HCT116 (cell line): Measurements from ENCODE around the gene MRPL18. TPM values are rescaled to one million over a fixed set of nuclear protein-coding genes. Genes with fewer than 3 reads are reported as not detected.

Source experiments
- ATAC-seq: fragments of 200-7000 bp; cut with Tn5 transposase; 2 replicates; pipeline ENCODE4 v1.9.1; 2020; ENCODE audit warnings: mild to moderate bottlenecking, moderate library complexity
- BruUV-seq: library from RNA; stranded (reverse); fragments of 400-500 nt; replicated peaks from 2 replicates; lab custom pipeline; 2021; lab: Mats Ljungman, UMichigan
- CTCF ChIA-PET: fragments of 300-600 bp; sonication (Branson Sonifier 250); formaldehyde crosslinking; loops from one replicate; lab custom pipeline; 2021; ENCODE audit warnings: antibody characterized with exemption; lab: Charles Lee
- POLR2A ChIA-PET: fragments of 300-600, 350-600 bp; sonication (Branson Sonifier 250); formaldehyde crosslinking; loops from one replicate; lab custom pipeline; 2021; ENCODE audit warnings: antibody characterized with exemption; lab: Charles Lee
- RAD21 ChIA-PET, 2 experiments: fragments of 300-600 bp; sonication (Branson Sonifier 250); formaldehyde crosslinking; loops; one replicate each; lab custom pipeline; 2023; ENCODE audit warnings: low total read pairs in 2 of 2; ENCODE audit not compliant: uncharacterized antibody in 2 of 2, unreplicated experiment in 2 of 2, low non-redundant PET in 1 of 2; lab: Charles Lee
- DNase-seq: peaks from one replicate; pipeline ENCODE4 v3.0.0-alpha.2; 2010; ENCODE audit warnings: low read depth, low spot score
- H2AFZ ChIP-seq: fragments of 200-600 bp; shearing (Covaris generic), sonication (generic); 2 replicates; pipeline ENCODE4 v1.6.1; 2017; ENCODE audit warnings: low read depth, mixed run types, mixed read lengths, antibody characterized with exemption, low read length; ENCODE audit not compliant: poor library complexity, severe bottlenecking
- H3K27ac ChIP-seq: 2 replicates; pipeline ENCODE4 v1.5.1; 2012; ENCODE audit warnings: low read depth, low read length
- H3K27me3 ChIP-seq: fragments of 200-600 bp; sonication (generic); 2 replicates; pipeline ENCODE4 v1.6.1; 2016; ENCODE audit warnings: mixed run types, low read length, mixed read lengths; ENCODE audit not compliant: insufficient read depth
- H3K36me3 ChIP-seq, 2 experiments: fragments of 200-500 bp in 1 of 2; fragments of 200-600 bp in 1 of 2; sonication (Bioruptor generic) in 1 of 2; sonication (generic) in 1 of 2; 2 replicates each; pipeline versions ENCODE4 v1.5.1 to v1.6.1; 2014 to 2016; ENCODE audit warnings: low read length in 2 of 2, inconsistent platforms in 1 of 2, mixed read lengths in 1 of 2, mixed run types in 1 of 2; ENCODE audit not compliant: insufficient read depth in 2 of 2, control insufficient read depth in 1 of 2
- H3K4me1 ChIP-seq, 2 experiments: fragments of 200-600 bp in 1 of 2; sonication (generic) in 1 of 2; 2 replicates each; pipeline versions ENCODE4 v1.5.1 to v1.6.1; 2012 to 2017; ENCODE audit warnings: low read length in 2 of 2, inconsistent platforms in 1 of 2, mild to moderate bottlenecking in 1 of 2, mixed read lengths in 1 of 2, mixed run types in 1 of 2, moderate library complexity in 1 of 2; ENCODE audit not compliant: insufficient read depth in 2 of 2, control insufficient read depth in 1 of 2
- H3K4me2 ChIP-seq: fragments of 200-600 bp; sonication (generic); 2 replicates; pipeline ENCODE4 v1.6.1; 2017; ENCODE audit warnings: mixed run types, low read length, mixed read lengths
- H3K4me3 ChIP-seq, 2 experiments: fragments of 200-600 bp in 1 of 2; sonication (generic) in 1 of 2; replicated peaks in 1 of 2; 2 replicates each; pipeline ENCODE4 v1.5.1; 2011 to 2016; ENCODE audit warnings: low read length in 2 of 2, control low read depth in 1 of 2, low read depth in 1 of 2, mild to moderate bottlenecking in 1 of 2, mixed read lengths in 1 of 2, mixed run types in 1 of 2
- H3K79me2 ChIP-seq: fragments of 200-600 bp; sonication (generic); 2 replicates; pipeline ENCODE4 v1.6.1; 2017; ENCODE audit warnings: mild to moderate bottlenecking, mixed run types, low read length, moderate library complexity, mixed read lengths; ENCODE audit not compliant: insufficient read depth
- H3K9ac ChIP-seq: fragments of 200-600 bp; sonication (generic); 2 replicates; pipeline ENCODE4 v1.6.1; 2016; ENCODE audit warnings: low read length, mixed read lengths
- H3K9me2 ChIP-seq: fragments of 200-600 bp; sonication (generic), shearing (Covaris generic); 2 replicates; pipeline ENCODE4 v1.6.1; 2017; ENCODE audit warnings: mixed run types, mild to moderate bottlenecking, moderate library complexity; ENCODE audit not compliant: insufficient read depth
- H3K9me3 ChIP-seq, 2 experiments: fragments of 200-500 bp in 1 of 2; fragments of 200-600 bp in 1 of 2; sonication (Bioruptor generic) in 1 of 2; sonication (generic) in 1 of 2; 2 replicates each; pipeline ENCODE4 v1.6.1; 2014 to 2017; ENCODE audit warnings: low read length in 2 of 2, mixed read lengths in 2 of 2, inconsistent platforms in 1 of 2, low read depth in 1 of 2, mild to moderate bottlenecking in 1 of 2, mixed run types in 1 of 2, moderate library complexity in 1 of 2; ENCODE audit not compliant: control insufficient read depth in 1 of 2, insufficient read depth in 1 of 2
- H4K20me1 ChIP-seq: fragments of 200-600 bp; sonication (generic), shearing (Covaris generic); 2 replicates; pipeline ENCODE4 v1.6.1; 2017; ENCODE audit warnings: mixed run types, mild to moderate bottlenecking, moderate library complexity; ENCODE audit not compliant: insufficient read depth
- CBX3 ChIP-seq: IDR thresholded peaks from 2 replicates; pipeline ENCODE4 v1.6.1; 2012; ENCODE audit warnings: low read depth
- CEBPB ChIP-seq: IDR thresholded peaks from 2 replicates; pipeline ENCODE4 v1.6.1; 2012; ENCODE audit warnings: low read depth
- EGR1 ChIP-seq: IDR thresholded peaks from 2 replicates; pipeline ENCODE4 v1.6.1; 2012; ENCODE audit warnings: low read depth
- ELF1 ChIP-seq: IDR thresholded peaks from 2 replicates; pipeline ENCODE4 v1.6.1; 2012; ENCODE audit warnings: low read depth, borderline replicate concordance
- EZH2 ChIP-seq: fragments of 200-600 bp; sonication (generic); IDR thresholded peaks from 2 replicates; pipeline ENCODE4 v1.6.1; 2017; ENCODE audit warnings: antibody characterized with exemption, mixed run types
- FOSL1 ChIP-seq: IDR thresholded peaks from 2 replicates; pipeline ENCODE4 v1.6.1; 2012; ENCODE audit warnings: low read depth
- JUND ChIP-seq: IDR thresholded peaks from 2 replicates; pipeline ENCODE4 v1.6.1; 2012
- POLR2A ChIP-seq: IDR thresholded peaks from 2 replicates; pipeline ENCODE4 v1.7.0; 2011; ENCODE audit warnings: borderline replicate concordance; ENCODE audit not compliant: insufficient read depth, insufficient read length; ENCODE audit errors: extremely low read depth
- POLR2AphosphoS5 ChIP-seq: IDR thresholded peaks from 2 replicates; pipeline ENCODE4 v1.6.1; 2011; ENCODE audit warnings: mild to moderate bottlenecking, low read depth, low read length, moderate library complexity
- RAD21 ChIP-seq: IDR thresholded peaks from 2 replicates; pipeline ENCODE4 v1.6.1; 2012; ENCODE audit warnings: low read depth, mild to moderate bottlenecking
- SIN3A ChIP-seq: IDR thresholded peaks from 2 replicates; pipeline ENCODE4 v1.6.1; 2012; ENCODE audit warnings: low read depth
- SP1 ChIP-seq: IDR thresholded peaks from 2 replicates; pipeline ENCODE4 v1.6.1; 2012; ENCODE audit warnings: low read depth
- SRF ChIP-seq: IDR thresholded peaks from 2 replicates; pipeline ENCODE4 v1.6.1; 2012; ENCODE audit warnings: low read depth
- TCF7L2 ChIP-seq: IDR thresholded peaks from 2 replicates; pipeline ENCODE4 v1.7.0; 2011; ENCODE audit warnings: borderline replicate concordance, inconsistent platforms; ENCODE audit not compliant: insufficient read depth, insufficient read length; ENCODE audit errors: extremely low read depth
- ZFX ChIP-seq: fragments of 450-650 bp; IDR thresholded peaks from 2 replicates; pipeline ENCODE4 v1.6.1; 2017
- ZNF274 ChIP-seq: fragments of 200-500 bp; sonication (Bioruptor generic); IDR thresholded peaks from 2 replicates; pipeline ENCODE4 v1.6.1; 2014; ENCODE audit warnings: mild to moderate bottlenecking, low read depth, low read length, inconsistent platforms
- intact Hi-C: fragments of 100-400 bp; cut with micrococcal nuclease; formaldehyde crosslinking; loops from 2 replicates; pipeline ENCODE4 v1.10.0; 2022
- total RNA-seq: library from RNA; stranded (reverse); gene quantifications from one replicate; pipeline ENCODE4 v1.2.1, GENCODE V29; 2021; ENCODE audit not compliant: unreplicated experiment
- TF ChIP-seq, protein P1 (sequence below): IDR thresholded peaks from 2 replicates; pipeline ENCODE4 v1.6.1; 2011; ENCODE audit warnings: mild to moderate bottlenecking, low read length, moderate library complexity; ENCODE audit not compliant: insufficient replicate concordance; ENCODE audit errors: extremely low read depth
- TF ChIP-seq, protein P2 (sequence below): IDR thresholded peaks from 2 replicates; pipeline ENCODE4 v1.6.1; 2012

MRPL18 gene
- total RNA-seq, 1 experiment from 2014 or later, result 106 TPM

DNA sequence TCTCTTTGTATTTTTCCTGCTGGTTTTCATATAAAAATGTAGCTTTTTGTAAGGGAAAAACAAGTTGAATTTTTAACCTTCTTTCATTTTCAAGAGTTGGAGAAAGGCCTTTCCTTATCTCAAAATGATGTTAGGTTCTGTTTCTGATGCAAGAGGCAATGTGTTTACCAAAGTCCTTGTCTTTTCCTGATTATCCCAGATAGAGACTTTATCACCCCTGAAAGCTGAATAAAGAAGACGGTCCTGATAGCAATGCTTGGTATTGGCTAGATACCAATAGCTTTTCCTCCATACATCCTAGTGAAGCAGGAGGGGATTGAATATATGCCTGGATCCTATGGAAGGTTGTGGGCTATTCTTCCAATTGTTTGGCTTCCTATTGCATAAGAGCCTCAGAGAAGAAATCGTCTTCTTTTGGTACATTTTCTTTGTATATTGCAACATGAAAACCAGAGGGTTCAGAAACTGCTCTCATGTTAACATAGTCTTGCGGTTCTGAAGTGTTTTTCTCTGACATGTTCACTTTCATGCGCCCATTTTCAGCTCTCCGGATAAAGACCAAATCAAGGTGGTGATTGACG lies 15.3 kb downstream of the MRPL18 start:
- RAD21 ChIA-PET, result no interaction called here
- no peaks in the 10 kb centered on the region for H3K9me3 ChIP-seq
- DNase-seq, result no peak
- no peak overlapping the region for H3K9ac ChIP-seq
- no peak overlapping the region for H3K27ac ChIP-seq
- H2AFZ ChIP-seq, result no peak overlapping the region
- intact Hi-C loops, result no loop called here
- TF ChIP-seq SIN3A (no peak), JUND (no peak), POLR2A (no peak), ELF1 (no peak), FOSL1 (no peak), ZFX (no peak), ZNF274 (no peak)
- TF ChIP-seq, protein P1, sequence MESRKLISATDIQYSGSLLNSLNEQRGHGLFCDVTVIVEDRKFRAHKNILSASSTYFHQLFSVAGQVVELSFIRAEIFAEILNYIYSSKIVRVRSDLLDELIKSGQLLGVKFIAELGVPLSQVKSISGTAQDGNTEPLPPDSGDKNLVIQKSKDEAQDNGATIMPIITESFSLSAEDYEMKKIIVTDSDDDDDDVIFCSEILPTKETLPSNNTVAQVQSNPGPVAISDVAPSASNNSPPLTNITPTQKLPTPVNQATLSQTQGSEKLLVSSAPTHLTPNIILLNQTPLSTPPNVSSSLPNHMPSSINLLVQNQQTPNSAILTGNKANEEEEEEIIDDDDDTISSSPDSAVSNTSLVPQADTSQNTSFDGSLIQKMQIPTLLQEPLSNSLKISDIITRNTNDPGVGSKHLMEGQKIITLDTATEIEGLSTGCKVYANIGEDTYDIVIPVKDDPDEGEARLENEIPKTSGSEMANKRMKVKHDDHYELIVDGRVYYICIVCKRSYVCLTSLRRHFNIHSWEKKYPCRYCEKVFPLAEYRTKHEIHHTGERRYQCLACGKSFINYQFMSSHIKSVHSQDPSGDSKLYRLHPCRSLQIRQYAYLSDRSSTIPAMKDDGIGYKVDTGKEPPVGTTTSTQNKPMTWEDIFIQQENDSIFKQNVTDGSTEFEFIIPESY, result no peak
- TF ChIP-seq, all 23 proteins: peak for 0
- Histone ChIP-seq H3K36me3 (no peaks in the 10 kb centered on the region), H4K20me1 (no peaks in the 10 kb centered on the region), H3K4me1 (no peaks in the 10 kb centered on the region), H3K27me3 (no peaks in the 10 kb centered on the region), H3K4me3 (no peak overlapping the region), H3K79me2 (no peaks in the 10 kb centered on the region), H3K4me2 (no peak overlapping the region), H3K9me2 (no peaks in the 10 kb centered on the region)
- CTCF ChIA-PET, result no interaction called here
- no TSS peak for BruUV-seq
- POLR2A ChIA-PET, result interaction anchor here (1.3 kb wide), 1 partner anchor 16 kb away, joined by 5 read pairs; the partner anchor contains the start of gene MRPL18
- no peak for ATAC-seq

DNA sequence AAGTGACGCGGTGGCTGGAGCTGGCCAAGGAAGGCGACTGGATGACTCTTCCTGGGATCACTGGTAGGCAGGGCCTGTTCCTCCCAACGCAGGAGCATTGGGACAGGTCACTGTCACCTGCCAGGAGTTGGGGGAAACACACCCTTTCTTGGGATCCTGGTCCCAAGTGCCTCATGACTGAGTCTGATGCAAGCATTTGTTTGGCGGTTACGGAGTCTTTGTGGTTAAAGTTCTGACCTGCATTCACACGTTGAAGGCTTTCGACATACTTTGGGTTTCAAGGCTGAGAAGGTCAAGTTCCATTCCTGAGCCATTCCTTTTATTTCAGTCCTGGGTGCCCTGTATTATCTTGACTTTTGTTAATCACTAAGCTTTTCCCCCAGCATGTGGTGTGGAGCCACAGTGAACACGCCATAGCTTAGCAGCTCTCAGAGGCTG lies 15.8 kb downstream of the MRPL18 start:
- no TSS peak for BruUV-seq
- H3K9ac ChIP-seq, result no peak overlapping the region
- CTCF ChIA-PET, result no interaction called here
- H3K9me2 ChIP-seq, result no peaks in the 10 kb centered on the region
- H3K27ac ChIP-seq, result no peak overlapping the region
- no peaks in the 10 kb centered on the region for H3K9me3 ChIP-seq
- intact Hi-C loops, result no loop called here
- no peaks in the 10 kb centered on the region for H3K4me1 ChIP-seq
- RAD21 ChIA-PET, result no interaction called here
- H3K4me2 ChIP-seq, result no peak overlapping the region
- H3K36me3 ChIP-seq, result no peaks in the 10 kb centered on the region
- ATAC-seq (no peak), DNase-seq (no peak)
- no peaks in the 10 kb centered on the region for H3K79me2 ChIP-seq
- POLR2A ChIA-PET, result interaction anchor here (1.3 kb wide), 1 partner anchor 16 kb away, joined by 5 read pairs; the partner anchor contains the start of gene MRPL18
- H2AFZ ChIP-seq, result no peak overlapping the region
- H3K4me3 ChIP-seq, result no peak overlapping the region
- no peaks in the 10 kb centered on the region for H3K27me3 ChIP-seq
- no peaks in the 10 kb centered on the region for H4K20me1 ChIP-seq
- TF ChIP-seq EZH2 (no peak), TCF7L2 (no peak), FOSL1 (no peak), POLR2AphosphoS5 (no peak), POLR2A (no peak), CBX3 (no peak), EGR1 (no peak), JUND (no peak), SRF (no peak), CEBPB (no peak), RAD21 (no peak), SP1 (no peak)
- TF ChIP-seq, protein P2, sequence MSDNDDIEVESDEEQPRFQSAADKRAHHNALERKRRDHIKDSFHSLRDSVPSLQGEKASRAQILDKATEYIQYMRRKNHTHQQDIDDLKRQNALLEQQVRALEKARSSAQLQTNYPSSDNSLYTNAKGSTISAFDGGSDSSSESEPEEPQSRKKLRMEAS, result no peak
- TF ChIP-seq, protein P1, result no peak
